Right lobe of liver (tissue), 6 donors: ENCODE results near the gene PCNX1. TPM values are rescaled to one million over a fixed set of nuclear protein-coding genes. Genes with fewer than 3 reads are reported as not detected.

Experiments used
- ATAC-seq, 4 donors: fragments of 200-7000 bp; cut with Tn5 transposase; one replicate each; pipeline ENCODE4 v1.9.1; 2020; ENCODE audit warnings: mild to moderate bottlenecking in 4 of 4, moderate library complexity in 4 of 4
- DNase-seq, 3 donors: peaks; one replicate each; pipeline ENCODE4 v3.0.0-alpha.2; 2020
- H3K27ac ChIP-seq, 3 donors: fragments of 200-600 bp; one replicate each; pipeline ENCODE4 v1.8.0; 2022
- H3K27me3 ChIP-seq, 2 donors: fragments of 200-600 bp; one replicate each; pipeline ENCODE4 v1.8.0; 2022
- H3K36me3 ChIP-seq, 4 donors: fragments of 200-600 bp; sonication (generic) in 1 of 4; one replicate each; pipeline versions ENCODE4 v1.5.1 to v1.8.0; 2017 to 2022; ENCODE audit warnings: control low read depth in 1 of 4
- H3K4me1 ChIP-seq, 4 donors: fragments of 200-600 bp; sonication (generic) in 1 of 4; one replicate each; pipeline versions ENCODE4 v1.5.1 to v1.8.0; 2017 to 2022; ENCODE audit warnings: control low read depth in 1 of 4
- H3K4me3 ChIP-seq, 3 donors: fragments of 200-600 bp; one replicate each; pipeline ENCODE4 v1.8.0; 2022
- H3K9me3 ChIP-seq, 4 donors: fragments of 200-600 bp; sonication (generic) in 1 of 4; one replicate each; pipeline versions ENCODE4 v1.5.1 to v1.8.0; 2017 to 2022; ENCODE audit warnings: control low read depth in 1 of 4
- POLR2A ChIP-seq: fragments of 450-650 bp; IDR thresholded peaks from one replicate; pipeline ENCODE4 v1.6.1; 2017; ENCODE audit warnings: antibody characterized with exemption, mild to moderate bottlenecking
- WGBS: methylation state at CpG from one replicate; pipeline ENCODE4 v1.1.6; 2018; ENCODE audit warnings: low coverage, low lambda C conversion rate; ENCODE audit not compliant: insufficient coverage; ENCODE audit errors: missing lambda C conversion rate; 5-methylcytosine and 5-hydroxymethylcytosine counted together
- intact Hi-C, 2 donors: fragments of 100-400 bp; cut with DNase I; formaldehyde crosslinking; loops; one replicate each; pipeline versions ENCODE4 v1.11.2 to v1.14.1; 2022
- total RNA-seq, 6 experiments: library from RNA; depleted of rRNA in 2 of 6; stranded (reverse); fragments of >200 nt in 2 of 6; fragmentation: NEBNext Ultra II Directional in 3 of 6; extraction: Animal tissue kit (Norgen Biotek cat#: 25700) in 3 of 6; gene quantifications; one replicate each; pipeline versions ENCODE4 v1.1.0 to v1.2.4, GENCODE V29; 2016 to 2023
- TF ChIP-seq, protein P1 (sequence below), 4 donors: fragments of 200-600 bp in 3 of 4; fragments of 450-650 bp in 1 of 4; IDR thresholded peaks; one replicate each; pipeline versions ENCODE4 v1.5.1 to v1.8.0; 2016 to 2022; ENCODE audit warnings: antibody characterized with exemption in 4 of 4, mild to moderate bottlenecking in 2 of 4
- donor health status: DM: no; HTN: yes; CAD: no.
- donor health status: DM: no; HTN: no; CAD: no.
- donor health status: DM: no; HTN: no; CAD: no.
- donor health status: DM: no; HTN: yes; CAD: no.
- donor health status: DM: no; HTN: yes; CAD: no.

The PCNX1 gene
- total RNA-seq, 6 experiments from 2014 or later = 25.4 to 33.2 (median 29.3) TPM

DNA sequence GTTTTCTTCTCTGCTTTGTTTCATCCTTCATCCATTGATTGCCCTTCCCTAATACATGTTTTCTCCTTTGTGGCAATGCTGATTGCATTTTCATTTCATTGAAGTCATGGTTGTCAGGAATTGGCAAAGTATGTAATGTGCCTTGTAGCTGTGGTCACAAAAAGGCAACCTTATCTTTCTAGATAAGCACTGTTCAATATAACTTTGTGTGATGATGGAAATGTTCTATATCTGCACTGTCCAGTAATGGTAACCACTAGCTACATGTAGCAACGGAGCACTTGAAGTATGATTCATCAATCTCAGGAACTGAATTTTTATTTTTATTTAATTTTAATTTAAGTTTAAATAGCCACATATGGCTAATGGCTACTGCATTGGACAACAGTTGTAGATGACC, 79.8 kb downstream of the PCNX1 start:
- DNase-seq = no peak
- 95% methylated on average over 1 of the region's 1 CpG for WGBS
- intact Hi-C loops = no loop called here
- no peak overlapping the region for H3K4me3 ChIP-seq
- no peak for TF ChIP-seq POLR2A
- TF ChIP-seq, protein P1, sequence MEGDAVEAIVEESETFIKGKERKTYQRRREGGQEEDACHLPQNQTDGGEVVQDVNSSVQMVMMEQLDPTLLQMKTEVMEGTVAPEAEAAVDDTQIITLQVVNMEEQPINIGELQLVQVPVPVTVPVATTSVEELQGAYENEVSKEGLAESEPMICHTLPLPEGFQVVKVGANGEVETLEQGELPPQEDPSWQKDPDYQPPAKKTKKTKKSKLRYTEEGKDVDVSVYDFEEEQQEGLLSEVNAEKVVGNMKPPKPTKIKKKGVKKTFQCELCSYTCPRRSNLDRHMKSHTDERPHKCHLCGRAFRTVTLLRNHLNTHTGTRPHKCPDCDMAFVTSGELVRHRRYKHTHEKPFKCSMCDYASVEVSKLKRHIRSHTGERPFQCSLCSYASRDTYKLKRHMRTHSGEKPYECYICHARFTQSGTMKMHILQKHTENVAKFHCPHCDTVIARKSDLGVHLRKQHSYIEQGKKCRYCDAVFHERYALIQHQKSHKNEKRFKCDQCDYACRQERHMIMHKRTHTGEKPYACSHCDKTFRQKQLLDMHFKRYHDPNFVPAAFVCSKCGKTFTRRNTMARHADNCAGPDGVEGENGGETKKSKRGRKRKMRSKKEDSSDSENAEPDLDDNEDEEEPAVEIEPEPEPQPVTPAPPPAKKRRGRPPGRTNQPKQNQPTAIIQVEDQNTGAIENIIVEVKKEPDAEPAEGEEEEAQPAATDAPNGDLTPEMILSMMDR (IDR thresholded peaks at IDR 0.05) = no peak
- H3K27me3 ChIP-seq = no peaks in the 10 kb centered on the region
- no peaks in the 10 kb centered on the region for H3K4me1 ChIP-seq
- H3K36me3 ChIP-seq = no peaks in the 10 kb centered on the region
- H3K9me3 ChIP-seq = no peaks in the 10 kb centered on the region
- H3K27ac ChIP-seq = no peak overlapping the region
- ATAC-seq = no peak

DNA sequence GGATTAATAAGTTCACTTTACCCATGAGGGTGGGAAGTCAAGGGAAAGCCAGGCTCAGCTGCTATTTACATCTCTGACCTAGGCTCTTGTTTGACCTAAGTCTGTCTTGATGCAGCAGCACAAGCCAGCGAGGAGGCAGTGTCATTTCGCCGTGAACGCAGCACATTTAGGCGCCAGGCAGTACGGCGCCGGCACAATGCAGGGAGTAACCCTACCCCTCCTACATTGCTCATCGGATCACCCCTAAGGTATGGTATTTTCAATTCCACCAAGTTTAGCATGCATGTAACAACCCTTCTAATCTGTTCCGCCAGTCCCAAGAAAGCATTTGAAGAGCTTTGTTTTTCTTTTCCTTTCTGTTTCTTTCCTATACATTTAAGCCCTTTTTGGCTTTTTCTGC, 81.2 kb downstream of the PCNX1 start:
- no peak overlapping the region for H3K4me3 ChIP-seq
- 100% methylated on average over 1 of the region's 10 CpGs for WGBS

DNA sequence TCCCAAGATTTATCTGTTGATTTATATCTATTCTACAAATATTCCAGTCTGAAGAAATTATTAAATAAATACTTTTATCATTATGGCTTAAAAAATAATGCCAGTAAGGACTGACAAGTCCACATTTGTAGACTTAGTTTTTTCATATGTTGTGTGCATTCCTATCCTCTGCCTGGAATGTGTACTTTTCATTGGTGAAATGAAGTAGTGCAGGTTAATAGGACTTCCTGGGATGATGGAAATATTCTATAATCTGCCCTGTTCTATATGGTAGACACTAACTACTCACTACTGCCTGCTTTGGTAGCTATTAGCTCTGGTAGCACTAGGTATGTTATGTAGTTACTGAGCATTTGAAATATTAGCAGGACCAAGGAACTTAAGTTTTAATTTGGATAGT, 86.7 kb downstream of the PCNX1 start:
- DNase-seq = no peak
- intact Hi-C loops = no loop called here
- no peak for ATAC-seq
- no peaks in the 10 kb centered on the region for H3K9me3 ChIP-seq
- H3K4me3 ChIP-seq = no peak overlapping the region
- H3K27ac ChIP-seq = no peak overlapping the region
- no peaks in the 10 kb centered on the region for H3K4me1 ChIP-seq
- no peak for TF ChIP-seq POLR2A
- TF ChIP-seq, protein P1 (IDR thresholded peaks at IDR 0.05) = no peak
- no peaks in the 10 kb centered on the region for H3K27me3 ChIP-seq
- H3K36me3 ChIP-seq = no peaks in the 10 kb centered on the region

More for the DNA sequence above, 81.2 kb downstream of the PCNX1 start:
- intact Hi-C loops = no loop called here
- TF ChIP-seq, protein P1 (IDR thresholded peaks at IDR 0.05) = no peak
- TF ChIP-seq POLR2A = no peak
- Histone ChIP-seq H3K36me3 (no peaks in the 10 kb centered on the region), H3K27ac (no peak overlapping the region), H3K9me3 (no peaks in the 10 kb centered on the region), H3K4me1 (no peaks in the 10 kb centered on the region), H3K27me3 (no peaks in the 10 kb centered on the region)
- ATAC-seq (no peak), DNase-seq (no peak)

DNA sequence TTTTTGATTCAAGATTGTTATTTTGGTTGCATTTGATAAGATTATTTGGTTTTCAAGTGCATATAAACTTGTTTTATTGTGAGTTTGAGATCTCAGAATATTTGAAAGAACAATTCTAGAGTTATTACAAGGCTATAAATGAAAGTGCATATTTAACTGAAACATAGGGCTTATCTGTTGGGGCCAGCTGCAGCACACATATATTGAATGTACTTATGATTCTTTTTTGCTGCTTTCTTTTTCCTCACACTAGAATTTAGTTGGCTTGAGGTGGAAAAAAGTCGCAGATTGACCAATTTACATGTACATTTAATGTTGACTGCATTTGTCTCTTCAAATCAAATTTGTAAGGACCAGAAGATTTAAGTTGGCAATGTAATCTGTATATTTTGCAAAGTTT, 88.0 kb downstream of the PCNX1 start:
- Histone ChIP-seq H3K9me3 (no peaks in the 10 kb centered on the region), H3K27ac (no peak overlapping the region), H3K4me1 (no peaks in the 10 kb centered on the region), H3K27me3 (no peaks in the 10 kb centered on the region), H3K36me3 (no peaks in the 10 kb centered on the region), H3K4me3 (no peak overlapping the region)
- DNase-seq (no peak), ATAC-seq (no peak)
- WGBS = 100% methylated on average over 1 of the region's 1 CpG
- intact Hi-C loops = no loop called here
- TF ChIP-seq POLR2A = no peak
- TF ChIP-seq, protein P1 (IDR thresholded peaks at IDR 0.05) = no peak

DNA sequence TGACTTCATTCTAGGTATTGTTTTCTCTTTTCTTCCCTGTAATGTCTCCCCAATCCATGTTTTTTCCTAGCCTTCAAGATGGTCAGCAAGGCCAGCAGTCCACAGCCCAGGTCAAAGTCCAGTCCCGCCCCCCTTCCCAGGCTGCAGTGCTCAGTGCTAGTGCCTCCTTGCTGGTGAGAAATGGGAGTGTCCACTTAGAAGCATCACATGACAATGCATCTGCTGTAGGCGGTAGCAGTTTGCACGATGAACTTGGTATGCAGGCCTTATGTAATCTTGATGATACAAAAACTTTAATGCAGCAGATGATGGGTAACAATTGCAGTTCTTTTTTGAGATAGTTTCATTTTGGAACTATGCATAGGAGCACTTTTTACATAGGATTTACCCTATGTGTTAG, 88.4 kb downstream of the PCNX1 start:
- DNase-seq (no peak), ATAC-seq (peak in 1 of 4 donors; percentile 24)
- H3K27ac ChIP-seq = no peak overlapping the region
- 79% methylated on average over 3 of the region's 3 CpGs for WGBS
- H3K9me3 ChIP-seq = no peaks in the 10 kb centered on the region
- no peaks in the 10 kb centered on the region for H3K36me3 ChIP-seq
- TF ChIP-seq POLR2A = no peak
- TF ChIP-seq, protein P1 (IDR thresholded peaks at IDR 0.05) = no peak
- no peak overlapping the region for H3K4me3 ChIP-seq
- intact Hi-C loops = no loop called here
- H3K4me1 ChIP-seq = no peaks in the 10 kb centered on the region
- H3K27me3 ChIP-seq = no peaks in the 10 kb centered on the region
